GM15510 (cell line): ENCODE measurements around the gene NEGR1.

Experiments used
- POLR2A ChIP-seq: IDR thresholded peaks from 3 replicates; pipeline ENCODE4 v1.6.1; 2011; ENCODE audit warnings: borderline replicate concordance; ENCODE audit not compliant: insufficient read length; ENCODE audit errors: extremely low read depth

NEGR1 gene

DNA sequence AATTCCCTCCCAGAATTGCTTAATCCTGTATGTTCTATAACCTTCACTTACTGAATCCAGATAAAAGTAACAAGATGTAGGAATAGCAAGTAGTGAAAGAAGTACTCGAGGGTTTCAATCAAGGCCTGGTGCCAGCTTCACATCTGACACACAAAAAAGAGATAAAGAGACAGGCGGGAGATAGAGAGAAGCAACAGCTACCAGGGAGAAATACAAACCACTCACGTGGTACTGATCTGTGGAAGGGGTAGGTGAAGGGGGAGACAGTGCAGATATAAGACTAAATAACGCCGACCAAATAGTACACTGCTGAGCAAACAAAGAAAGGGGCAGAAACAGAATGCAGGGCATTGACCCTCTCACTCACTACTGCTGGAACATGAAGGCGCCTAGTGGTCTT is 295.2 kb downstream of the NEGR1 start:
- no peak for TF ChIP-seq POLR2A

DNA sequence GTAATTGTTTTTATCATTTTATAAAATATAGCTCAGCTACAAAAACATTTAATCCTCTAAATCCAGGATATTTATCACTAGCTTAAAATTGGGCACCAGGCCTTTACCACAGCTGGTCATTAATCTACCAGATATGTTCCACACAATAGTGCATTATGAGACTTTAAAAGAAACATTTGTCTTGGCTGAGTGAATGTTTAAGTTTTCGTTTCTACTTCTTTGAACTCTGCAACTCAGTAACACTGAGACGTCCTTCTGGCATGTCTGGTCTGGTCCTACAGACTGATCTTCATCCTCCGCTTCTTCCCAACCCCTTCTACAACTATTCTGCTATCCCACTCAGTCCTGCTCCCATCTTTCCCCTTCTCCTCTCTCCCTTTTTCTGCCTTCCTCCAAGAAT is 296.2 kb downstream of the NEGR1 start:
- no peak for TF ChIP-seq POLR2A

DNA sequence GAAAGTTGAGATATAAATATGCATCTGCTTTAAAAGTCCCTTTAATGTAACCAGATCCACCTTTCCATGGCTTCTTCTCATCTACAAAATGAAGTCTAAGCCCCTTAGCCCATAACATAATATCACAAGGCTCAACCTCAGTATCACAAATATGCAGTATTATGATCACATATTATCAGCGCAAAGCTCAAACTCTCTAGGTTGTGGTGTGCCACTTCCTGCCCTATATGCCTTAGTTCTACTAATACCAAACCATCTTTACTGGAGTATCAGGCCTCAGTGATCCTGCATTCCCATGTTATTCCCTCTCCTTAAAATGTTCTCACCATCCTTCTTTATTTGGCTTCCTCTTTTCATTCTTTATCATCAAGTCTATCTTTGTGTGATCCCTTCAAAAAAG is 301.8 kb downstream of the NEGR1 start:
- TF ChIP-seq POLR2A, result no peak

DNA sequence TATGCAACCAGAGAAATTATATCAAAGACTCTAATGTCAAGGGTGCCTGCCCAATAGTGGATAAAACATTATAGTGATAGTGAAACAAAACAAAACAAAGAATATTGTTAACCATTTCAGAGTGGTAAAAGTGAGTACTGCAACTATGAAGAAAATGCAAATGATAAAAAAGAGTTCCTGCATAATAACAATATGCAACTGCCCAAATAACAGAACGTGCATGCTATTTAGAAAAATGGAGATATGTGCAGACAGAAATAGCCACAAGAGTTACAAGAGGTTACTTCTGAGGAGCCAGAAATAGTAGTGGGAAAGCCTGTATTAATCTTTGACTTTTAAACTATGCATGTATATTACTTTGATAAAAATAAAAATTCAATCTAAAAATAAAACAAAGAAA is 302.5 kb downstream of the NEGR1 start:
- TF ChIP-seq POLR2A, result no peak

DNA sequence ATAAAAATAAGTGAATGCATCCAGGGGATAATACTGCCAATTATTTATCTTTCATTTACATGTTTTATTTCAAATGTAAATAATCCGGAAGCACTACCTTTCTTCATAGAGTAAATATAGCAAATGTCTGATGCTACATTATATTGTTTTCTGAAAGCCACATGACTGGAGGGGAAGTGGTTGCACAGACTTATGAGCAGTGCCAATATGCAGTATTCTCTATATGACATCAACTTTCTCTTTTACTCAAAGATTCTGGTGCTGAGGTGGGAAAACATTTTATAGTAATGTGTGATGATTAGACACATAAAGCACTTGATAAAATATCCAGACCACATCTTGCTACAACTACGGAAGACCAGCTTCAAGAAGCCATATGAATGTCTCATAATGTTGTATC is 314.7 kb downstream of the NEGR1 start:
- no peak for TF ChIP-seq POLR2A

DNA sequence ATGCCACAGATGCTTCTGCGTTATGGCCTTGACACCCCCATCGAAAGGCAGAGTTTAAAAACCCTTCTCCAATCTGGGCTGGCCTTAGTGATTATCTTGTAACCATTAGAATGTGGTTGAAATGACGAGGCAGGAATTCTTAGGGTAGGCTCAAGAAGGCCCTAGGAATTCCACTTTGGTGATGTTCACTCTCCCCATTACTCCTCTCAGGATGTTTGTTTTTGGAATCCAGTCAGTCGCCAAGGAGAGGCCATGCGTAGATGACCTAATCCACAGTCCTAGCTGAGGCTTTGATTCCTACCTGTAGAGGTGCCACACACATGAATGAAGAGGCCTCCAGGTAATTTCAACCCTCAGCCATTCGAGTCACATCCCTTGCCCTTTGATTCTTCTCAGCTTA is 318.2 kb downstream of the NEGR1 start:
- no peak for TF ChIP-seq POLR2A

DNA sequence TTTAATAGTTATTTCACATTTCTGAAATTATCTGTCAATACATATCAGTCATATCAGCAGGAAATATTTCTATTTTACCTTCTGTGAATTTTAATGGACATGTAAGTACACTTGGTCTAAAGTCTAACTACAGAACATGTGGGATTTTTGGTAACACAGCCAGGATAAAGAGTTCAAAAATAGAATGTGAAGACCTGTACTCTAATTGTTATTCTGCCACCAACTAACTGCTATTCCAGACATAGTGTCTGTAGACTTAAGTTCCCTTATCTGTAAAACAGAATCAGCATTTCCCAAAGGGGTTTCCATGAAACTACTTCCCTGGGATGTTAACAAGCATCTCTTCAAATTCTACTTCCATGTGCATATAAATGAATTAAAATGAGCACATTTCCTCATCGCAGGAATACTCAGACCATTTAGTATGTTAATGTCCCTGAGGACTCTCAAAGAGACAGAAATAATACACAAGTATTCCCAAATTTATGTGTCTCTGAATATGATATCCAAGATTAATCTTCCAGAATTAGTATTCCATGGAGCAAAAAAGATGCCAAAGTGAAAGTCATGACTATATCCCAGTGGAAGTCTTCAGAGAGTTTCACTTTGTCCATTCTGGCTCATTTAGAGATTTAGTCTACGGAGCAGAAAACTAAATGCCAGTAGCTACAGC is 325.6 kb downstream of the NEGR1 start:
- TF ChIP-seq POLR2A, result no peak

DNA sequence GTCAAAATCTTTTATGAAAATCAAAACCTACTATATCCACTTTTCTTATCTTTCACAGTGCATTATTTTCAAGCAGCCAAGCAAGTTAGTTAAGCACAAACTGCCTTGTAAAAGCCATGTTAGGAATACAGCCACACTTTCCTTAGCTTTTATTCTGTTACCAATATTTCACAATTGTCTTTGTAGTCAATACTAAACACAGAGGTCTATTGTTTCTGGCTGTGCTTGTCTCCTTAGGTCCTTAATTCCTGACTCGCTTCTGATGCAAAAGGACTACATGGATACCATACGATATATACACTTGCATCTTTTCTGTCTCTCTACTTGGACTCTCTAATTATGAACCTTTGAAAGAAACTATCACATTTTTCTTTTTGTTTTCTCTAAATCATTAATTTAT is 331.8 kb downstream of the NEGR1 start:
- no peak for TF ChIP-seq POLR2A

DNA sequence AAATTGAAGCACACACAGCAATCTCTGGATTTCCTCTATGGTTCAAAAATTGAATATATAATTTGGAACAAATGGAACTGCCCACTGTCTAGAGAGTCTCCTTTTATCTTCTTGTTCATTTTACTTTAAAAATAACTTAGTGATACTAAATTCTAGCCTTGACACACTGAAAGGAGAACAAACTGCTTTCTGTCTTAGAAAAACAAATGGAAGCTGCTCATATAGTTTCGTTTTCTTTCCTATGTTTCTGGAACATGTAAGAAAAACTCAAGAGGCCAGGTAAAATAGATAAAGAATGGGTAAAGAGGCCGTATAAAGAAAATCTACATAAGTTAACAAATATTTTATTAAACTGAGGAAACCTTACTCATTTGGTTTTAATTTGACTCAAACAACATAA is 332.7 kb downstream of the NEGR1 start:
- no peak for TF ChIP-seq POLR2A

DNA sequence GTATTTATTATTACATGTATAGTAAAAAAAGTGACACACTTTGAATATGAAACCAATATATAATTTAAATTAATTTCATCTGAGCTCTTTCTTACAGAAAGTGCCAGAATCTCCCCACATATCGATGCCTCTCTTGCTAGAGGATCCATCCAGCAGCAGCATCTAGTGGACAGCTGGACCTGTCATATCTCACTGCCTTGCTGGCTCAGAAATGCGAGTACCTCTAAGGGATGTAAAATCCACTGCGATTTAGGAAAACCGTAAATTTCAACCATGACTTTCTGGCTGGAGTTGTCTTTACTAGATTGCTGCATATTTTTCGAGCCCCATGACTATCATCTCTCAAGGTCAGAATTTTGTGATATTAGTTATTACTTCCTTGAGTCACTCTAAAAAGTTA is 333.8 kb downstream of the NEGR1 start:
- TF ChIP-seq POLR2A, result no peak

DNA sequence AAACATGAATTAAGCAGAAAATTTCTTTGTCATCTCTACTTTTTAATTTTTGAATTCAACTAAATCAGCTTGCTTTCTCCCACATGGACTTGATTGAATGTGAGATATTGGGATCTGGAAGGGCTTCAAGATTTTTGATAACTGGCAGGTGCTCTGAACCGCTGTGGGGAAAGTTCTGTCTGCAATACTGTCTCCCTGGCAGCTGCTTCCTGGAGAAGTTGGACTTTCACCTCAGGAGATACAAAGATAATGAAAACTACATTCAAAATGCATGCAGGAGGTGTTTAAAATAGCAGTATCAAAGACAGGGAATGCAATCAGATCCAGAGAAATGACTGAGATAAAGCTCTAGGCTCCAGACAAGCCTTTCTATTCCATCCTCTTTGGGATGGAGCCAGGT is 338.3 kb downstream of the NEGR1 start:
- no peak for TF ChIP-seq POLR2A

DNA sequence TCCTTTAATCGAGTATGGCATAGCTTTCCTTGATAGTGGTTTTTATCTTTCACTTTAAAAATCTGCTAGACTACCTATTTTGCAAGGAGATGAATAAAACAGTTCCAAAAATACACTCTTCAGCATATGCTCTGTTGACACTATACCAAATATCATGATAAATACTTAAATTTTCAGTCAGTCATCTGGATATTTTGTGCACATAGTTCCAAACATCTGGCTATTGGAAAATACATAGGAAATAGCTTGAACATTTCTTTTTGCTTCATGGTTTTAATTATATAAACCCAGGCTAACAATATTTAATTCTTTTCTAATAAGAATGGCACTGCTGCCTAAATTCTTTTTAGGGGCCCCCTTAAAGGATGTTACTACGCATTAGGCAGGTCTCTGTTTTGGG is 342.1 kb downstream of the NEGR1 start:
- no peak for TF ChIP-seq POLR2A

DNA sequence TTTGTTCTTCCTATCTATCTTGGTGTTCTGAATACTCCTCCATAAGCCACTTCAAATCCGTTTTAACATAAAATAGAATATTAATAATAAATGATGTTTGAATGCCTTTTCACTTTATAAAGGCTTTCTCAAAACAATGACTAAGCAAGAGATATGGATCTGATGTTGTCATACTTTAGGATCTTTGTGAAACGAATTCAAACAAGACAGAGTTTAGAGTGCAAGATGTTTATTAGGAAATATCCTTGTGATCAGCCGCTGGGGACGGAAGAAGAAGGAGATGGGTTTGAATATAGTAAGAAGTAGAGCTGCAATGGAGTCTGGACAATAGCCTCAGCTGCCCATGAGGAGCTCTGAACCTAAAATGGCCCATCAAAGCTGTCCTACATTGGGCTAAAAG is 351.8 kb downstream of the NEGR1 start:
- no peak for TF ChIP-seq POLR2A

DNA sequence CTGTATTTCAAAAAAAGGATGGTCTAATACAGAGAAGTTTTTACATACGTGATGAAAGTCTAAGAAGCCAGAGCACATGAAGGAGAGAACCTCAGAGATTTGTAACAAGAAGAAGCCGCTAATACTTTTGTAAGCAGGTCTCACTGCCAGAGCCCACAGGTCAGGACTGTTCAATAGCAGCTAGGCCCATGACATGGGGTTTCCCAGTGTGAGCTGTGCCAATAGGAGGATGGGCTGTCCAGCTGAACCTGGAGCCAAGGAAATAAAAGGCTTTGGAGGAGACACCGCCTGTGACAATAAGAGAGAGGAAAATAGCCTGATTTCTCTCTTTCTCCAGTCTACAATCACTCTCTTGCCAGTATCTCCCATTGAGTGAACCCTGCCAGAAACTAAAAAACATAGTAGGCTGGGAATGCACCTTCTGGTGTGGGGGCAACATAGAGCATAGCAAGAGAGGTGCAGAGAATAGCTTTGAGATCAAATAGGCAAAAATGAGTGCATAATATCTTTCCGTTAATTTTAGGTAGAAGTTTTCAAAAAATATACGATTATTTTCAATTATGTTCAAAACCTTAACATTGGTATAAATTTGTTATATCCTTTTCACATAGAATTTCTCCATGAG is 360.3 kb downstream of the NEGR1 start:
- no peak for TF ChIP-seq POLR2A

DNA sequence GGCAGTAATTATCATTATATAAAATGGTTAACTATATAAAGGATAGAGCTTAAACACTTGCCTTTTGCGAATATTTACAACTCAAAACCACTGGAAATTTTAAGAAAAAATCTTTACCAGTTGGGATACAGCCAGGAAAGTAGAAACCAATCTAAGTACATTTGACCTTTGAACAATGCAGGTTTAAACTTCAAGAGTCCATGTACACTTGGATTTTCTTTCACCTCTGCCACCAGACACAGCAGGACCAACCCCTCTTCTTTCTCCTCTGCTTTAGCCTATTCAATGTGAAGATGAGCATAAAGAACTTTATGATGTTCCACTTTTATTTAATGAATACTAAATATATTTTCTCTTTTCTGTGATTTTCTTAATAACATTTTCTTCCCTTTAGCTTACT is 361.1 kb downstream of the NEGR1 start:
- TF ChIP-seq POLR2A, result no peak

DNA sequence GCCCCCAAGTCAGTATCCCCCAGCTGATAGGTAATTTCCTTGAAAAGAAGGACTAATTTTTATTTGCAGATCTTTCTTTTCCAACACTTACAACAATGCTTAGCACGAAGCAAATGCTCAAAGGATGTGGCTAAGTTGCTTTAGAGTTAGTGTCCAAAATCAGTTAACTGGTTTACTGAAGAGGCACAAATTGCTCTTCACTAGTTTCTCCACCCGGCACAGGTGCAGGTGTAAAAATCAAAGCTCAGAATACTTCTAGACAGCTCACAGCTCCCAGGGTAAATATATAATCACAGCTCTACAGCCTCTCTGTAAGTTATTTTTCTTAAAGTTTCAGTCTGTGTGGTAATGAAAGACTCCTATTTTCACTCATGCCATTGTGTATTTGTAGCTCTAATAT is 361.8 kb downstream of the NEGR1 start:
- no peak for TF ChIP-seq POLR2A
